Testis (tissue), 2 donors: ENCODE results near the gene TSC22D2.

ENCODE experiments used
- POLR2A ChIP-seq: fragments of 450-650 bp; IDR thresholded peaks from one replicate; pipeline ENCODE4 v1.6.1; 2017; ENCODE audit warnings: antibody characterized with exemption, mild to moderate bottlenecking, moderate library complexity
- TF ChIP-seq, protein P1 (sequence below), 3 experiments: fragments of 450-650 bp in 2 of 3; fragments of 200-600 bp in 1 of 3; sonication (generic) in 1 of 3; IDR thresholded peaks; one replicate each; pipeline ENCODE4 v1.5.1; 2016 to 2019; ENCODE audit warnings: antibody characterized with exemption in 3 of 3, mild to moderate bottlenecking in 2 of 3, moderate library complexity in 1 of 3

DNA sequence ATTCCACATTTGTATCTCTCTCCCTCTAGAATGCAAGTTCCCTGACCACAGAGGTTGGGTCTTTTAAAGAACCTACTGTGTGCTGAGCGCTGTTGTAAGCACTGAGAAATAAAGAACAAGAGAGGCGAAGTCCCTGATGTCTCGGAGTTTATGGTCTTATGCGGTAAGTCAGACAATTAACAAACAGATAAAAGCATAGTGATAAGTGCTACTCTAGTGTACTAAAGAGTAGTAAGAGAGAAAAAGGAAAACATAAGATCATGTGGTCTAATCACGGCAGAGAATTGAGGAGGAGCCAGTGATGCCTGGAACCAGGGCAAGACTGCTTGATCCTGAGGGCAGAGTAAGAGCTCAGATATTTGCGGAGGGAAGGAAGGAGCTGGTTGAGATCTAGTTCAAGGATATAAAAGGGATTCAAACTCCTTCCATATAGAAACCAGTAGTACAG, 29.8 kb upstream of the TSC22D2 start:
- TF ChIP-seq, protein P1, sequence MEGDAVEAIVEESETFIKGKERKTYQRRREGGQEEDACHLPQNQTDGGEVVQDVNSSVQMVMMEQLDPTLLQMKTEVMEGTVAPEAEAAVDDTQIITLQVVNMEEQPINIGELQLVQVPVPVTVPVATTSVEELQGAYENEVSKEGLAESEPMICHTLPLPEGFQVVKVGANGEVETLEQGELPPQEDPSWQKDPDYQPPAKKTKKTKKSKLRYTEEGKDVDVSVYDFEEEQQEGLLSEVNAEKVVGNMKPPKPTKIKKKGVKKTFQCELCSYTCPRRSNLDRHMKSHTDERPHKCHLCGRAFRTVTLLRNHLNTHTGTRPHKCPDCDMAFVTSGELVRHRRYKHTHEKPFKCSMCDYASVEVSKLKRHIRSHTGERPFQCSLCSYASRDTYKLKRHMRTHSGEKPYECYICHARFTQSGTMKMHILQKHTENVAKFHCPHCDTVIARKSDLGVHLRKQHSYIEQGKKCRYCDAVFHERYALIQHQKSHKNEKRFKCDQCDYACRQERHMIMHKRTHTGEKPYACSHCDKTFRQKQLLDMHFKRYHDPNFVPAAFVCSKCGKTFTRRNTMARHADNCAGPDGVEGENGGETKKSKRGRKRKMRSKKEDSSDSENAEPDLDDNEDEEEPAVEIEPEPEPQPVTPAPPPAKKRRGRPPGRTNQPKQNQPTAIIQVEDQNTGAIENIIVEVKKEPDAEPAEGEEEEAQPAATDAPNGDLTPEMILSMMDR (IDR thresholded peaks at IDR 0.05) = no peak
- TF ChIP-seq POLR2A = no peak
